Measurements from ENCODE around the gene ZNRD2. TPM values are rescaled to one million over a fixed set of nuclear protein-coding genes. Genes with fewer than 3 reads are reported as not detected.

Gene ZNRD2
- total and polyA plus RNA-seq, 10 of the 15 experiments (the other 5 are each of a cell fraction or from before 2014, with no cell fraction given) = 7.9 to 111 (median 55.4) TPM

GRCh38 chr11:65524741-65525545 lies 45.3 kb upstream of the ZNRD2 start, which contains the start of gene SCYL1 (continued):
- TF ChIP-seq ZZZ3 (IDR thresholded peaks at IDR 0.05; ENCODE audit: control insufficient read depth, insufficient read length, low read depth) (no peak), BCL11A (IDR thresholded peaks at IDR 0.05; ENCODE audit: low read depth, low read length) (no peak), HCFC1 (IDR thresholded peaks at IDR 0.05; ENCODE audit: low read length) (no peak), SKIL (IDR thresholded peaks at IDR 0.05; ENCODE audit: low read depth, poor library complexity, severe bottlenecking) (no peak), SREBF1 (IDR thresholded peaks at IDR 0.05; ENCODE audit: low read length) (no peak), BCLAF1 (IDR thresholded peaks at IDR 0.05) (no peak), BHLHE40 (IDR thresholded peaks at IDR 0.05; ENCODE audit: borderline replicate concordance in 1 of 2, low read depth in 2 of 2, low read length in 1 of 2) (peak in 1 of 2 experiments; percentile 68; a peak in 1 of 4 replicates), HSF1 (IDR thresholded peaks at IDR 0.05; ENCODE audit: low read depth, low read length) (no peak), CBX3 (IDR thresholded peaks at IDR 0.05; ENCODE audit: borderline replicate concordance, low read depth) (no peak), RAD21 (IDR thresholded peaks at IDR 0.05; ENCODE audit: insufficient read depth, low read depth, low read length) (no peak), RAD51 (IDR thresholded peaks at IDR 0.05) (peak; percentile 72), BACH1 (IDR thresholded peaks at IDR 0.05; ENCODE audit: borderline replicate concordance) (peak; percentile 68; the same call in 1 of the 2 replicates), BMI1 (IDR thresholded peaks at IDR 0.05; ENCODE audit: borderline replicate concordance) (no peak), MEF2A (IDR thresholded peaks at IDR 0.05; ENCODE audit: insufficient read depth, low read depth, low read length) (no peak), RUNX3 (IDR thresholded peaks at IDR 0.05; ENCODE audit: low read length) (peak; percentile 19; the same call in 1 of the 2 replicates), SIN3A (IDR thresholded peaks at IDR 0.05; ENCODE audit: low read depth, low read length) (peak; percentile 69), ZBTB40 (IDR thresholded peaks at IDR 0.05; ENCODE audit: borderline replicate concordance) (no peak), RB1 (IDR thresholded peaks at IDR 0.05; ENCODE audit: borderline replicate concordance) (peak; percentile 53; the same call in 1 of the 2 replicates)
